Activated CD8-positive, alpha-beta T cell treated with anti-CD3 and anti-CD28 coated beads for 36 hours (primary cell): Measurements from ENCODE around the gene NPPB. TPM values are rescaled to one million over a fixed set of nuclear protein-coding genes. Genes with fewer than 3 reads are reported as not detected.

ENCODE experiments used
- ATAC-seq: fragments of 200-7000 bp; cut with Tn5 transposase; one replicate; pipeline ENCODE4 v1.10.0; 2021; ENCODE audit warnings: mild to moderate bottlenecking, moderate library complexity
- CTCF ChIA-PET: fragments of 350-600 bp; sonication (Branson Sonifier 250); formaldehyde crosslinking; loops from one replicate; lab custom pipeline; 2021; ENCODE audit warnings: antibody characterized with exemption; lab: Charles Lee
- POLR2A ChIA-PET: fragments of 350-600 bp; sonication (Branson Sonifier 250); formaldehyde crosslinking; loops from one replicate; lab custom pipeline; 2021; ENCODE audit warnings: antibody characterized with exemption; lab: Charles Lee
- DNase-seq: peaks from one replicate; pipeline ENCODE4 v3.0.0-alpha.2; 2020
- H3K27ac Mint-ChIP-seq: one replicate; pipeline ENCODE4 v1.8.0; 2021; ENCODE audit warnings: mild to moderate bottlenecking, mixed read lengths
- H3K27me3 Mint-ChIP-seq: one replicate; pipeline ENCODE4 v1.8.0; 2021; ENCODE audit warnings: mixed read lengths
- H3K36me3 Mint-ChIP-seq: one replicate; pipeline ENCODE4 v1.8.0; 2021; ENCODE audit warnings: low read depth, mixed read lengths
- H3K4me1 Mint-ChIP-seq: one replicate; pipeline ENCODE4 v1.8.0; 2021; ENCODE audit warnings: low read depth, mixed read lengths
- H3K4me3 Mint-ChIP-seq: one replicate; pipeline ENCODE4 v1.8.0; 2021; ENCODE audit warnings: mild to moderate bottlenecking, moderate library complexity, mixed read lengths
- H3K9me3 Mint-ChIP-seq: one replicate; pipeline ENCODE4 v1.8.0; 2021; ENCODE audit warnings: mixed read lengths
- intact Hi-C: fragments of 100-400 bp; cut with micrococcal nuclease; formaldehyde crosslinking; loops from one replicate; pipeline ENCODE4 v1.10.0; 2022
- total RNA-seq, 2 experiments: library from RNA; stranded (reverse); gene quantifications; one replicate each; pipeline ENCODE4 v1.2.3, GENCODE V29; 2021
- TF ChIP-seq, protein P1 (sequence below): fragments of 200-600 bp; IDR thresholded peaks from one replicate; pipeline ENCODE4 v1.8.0; 2022; ENCODE audit warnings: antibody characterized with exemption, mild to moderate bottlenecking

The NPPB gene
- total RNA-seq, 2 experiments from 2014 or later, result not detected

DNA sequence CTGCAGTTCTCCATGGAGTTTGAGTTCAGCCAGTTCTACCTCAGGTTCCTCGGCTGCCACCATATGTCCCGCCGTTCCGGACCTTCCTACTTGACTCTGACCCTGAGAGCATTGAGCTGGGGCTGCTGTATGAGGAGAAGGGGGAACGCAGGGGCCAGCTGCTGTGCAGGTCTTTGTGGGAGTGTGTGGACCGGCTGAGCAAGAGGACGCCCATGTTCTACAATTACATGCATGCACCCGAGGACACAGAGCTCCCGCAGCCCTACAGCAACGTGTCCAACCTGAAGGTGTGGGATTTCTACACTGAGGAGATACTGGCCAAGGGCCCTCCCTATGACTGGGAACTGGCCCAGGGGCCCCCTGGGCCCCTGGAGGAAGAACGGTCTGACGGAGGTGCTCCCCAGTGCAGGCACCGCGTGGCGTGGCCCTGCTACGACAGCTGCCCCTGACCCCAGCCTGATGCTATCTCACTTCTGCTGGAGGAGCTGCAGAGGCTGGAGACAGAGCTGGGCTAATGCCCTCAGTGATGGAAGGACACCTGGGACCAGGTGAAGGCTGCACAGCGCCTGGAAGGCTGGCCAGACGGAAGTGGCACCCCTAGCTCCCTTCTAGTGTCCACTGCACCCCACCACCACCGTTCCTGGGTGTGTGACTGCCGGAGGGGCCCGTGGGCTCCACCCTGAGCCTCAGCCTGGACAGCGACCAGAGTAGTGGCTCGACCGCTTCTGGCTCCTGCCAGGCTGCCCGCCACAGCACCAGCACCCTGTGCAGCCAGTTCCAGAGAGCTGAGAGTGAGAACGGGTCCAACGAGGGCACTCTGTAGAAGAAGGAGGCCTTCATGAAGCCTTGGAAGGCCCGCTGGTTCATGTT is 20.8 kb upstream of the NPPB start:
- no peak for ATAC-seq
- POLR2A ChIA-PET, result interaction anchor here (5.2 kb wide), 1 partner anchor 29 kb away, joined by 33 read pairs; no protein-coding TSS in a partner anchor
- DNase-seq, result no peak

DNA sequence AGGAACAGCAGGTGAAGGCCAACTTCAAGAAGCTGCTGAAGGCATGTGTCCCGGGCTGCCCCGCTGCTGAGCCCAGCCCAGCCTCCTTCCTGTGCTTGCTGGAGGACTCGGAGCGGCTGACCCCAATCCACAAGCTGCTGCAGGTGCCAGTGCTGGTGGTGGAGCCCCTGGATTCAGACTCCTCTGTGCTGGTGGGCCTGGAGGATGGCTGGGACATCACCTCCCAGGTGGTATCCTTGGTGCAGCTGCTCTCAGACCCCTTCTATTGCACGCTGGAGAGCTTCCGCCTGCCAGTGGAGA is 20.1 kb upstream of the NPPB start:
- DNase-seq (no peak), ATAC-seq (no peak)
- Mint-ChIP-seq H3K4me1 (no peaks in the 10 kb centered on the region), H3K27me3 (peaks cover 5% of the 10 kb centered on the region), H3K36me3 (no peaks in the 10 kb centered on the region), H3K27ac (no peak overlapping the region), H3K9me3 (no peaks in the 10 kb centered on the region), H3K4me3 (no peak overlapping the region)
- intact Hi-C loops, result no loop called here
- TF ChIP-seq, protein P1, sequence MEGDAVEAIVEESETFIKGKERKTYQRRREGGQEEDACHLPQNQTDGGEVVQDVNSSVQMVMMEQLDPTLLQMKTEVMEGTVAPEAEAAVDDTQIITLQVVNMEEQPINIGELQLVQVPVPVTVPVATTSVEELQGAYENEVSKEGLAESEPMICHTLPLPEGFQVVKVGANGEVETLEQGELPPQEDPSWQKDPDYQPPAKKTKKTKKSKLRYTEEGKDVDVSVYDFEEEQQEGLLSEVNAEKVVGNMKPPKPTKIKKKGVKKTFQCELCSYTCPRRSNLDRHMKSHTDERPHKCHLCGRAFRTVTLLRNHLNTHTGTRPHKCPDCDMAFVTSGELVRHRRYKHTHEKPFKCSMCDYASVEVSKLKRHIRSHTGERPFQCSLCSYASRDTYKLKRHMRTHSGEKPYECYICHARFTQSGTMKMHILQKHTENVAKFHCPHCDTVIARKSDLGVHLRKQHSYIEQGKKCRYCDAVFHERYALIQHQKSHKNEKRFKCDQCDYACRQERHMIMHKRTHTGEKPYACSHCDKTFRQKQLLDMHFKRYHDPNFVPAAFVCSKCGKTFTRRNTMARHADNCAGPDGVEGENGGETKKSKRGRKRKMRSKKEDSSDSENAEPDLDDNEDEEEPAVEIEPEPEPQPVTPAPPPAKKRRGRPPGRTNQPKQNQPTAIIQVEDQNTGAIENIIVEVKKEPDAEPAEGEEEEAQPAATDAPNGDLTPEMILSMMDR, result no peak
- ChIA-PET POLR2A (interaction anchor here (5.2 kb wide), 1 partner anchor 30 kb away, joined by 33 read pairs; no protein-coding TSS in a partner anchor), CTCF (interaction anchor here (1.1 kb wide), 1 partner anchor 14 kb away, joined by 4 read pairs; no protein-coding TSS in a partner anchor)

More for the DNA sequence above, 20.8 kb upstream of the NPPB start:
- intact Hi-C loops, result no loop called here
- TF ChIP-seq, protein P1, result no peak
- no peak overlapping the region for H3K27ac Mint-ChIP-seq
- no peak overlapping the region for H3K4me3 Mint-ChIP-seq
- H3K27me3 Mint-ChIP-seq, result peaks cover 4% of the 10 kb centered on the region
- no peaks in the 10 kb centered on the region for H3K36me3 Mint-ChIP-seq
- CTCF ChIA-PET, result interaction anchor here (1.1 to 1.7 kb wide), 2 partner anchors 13 to 41 kb away, joined by 4 read pairs; no protein-coding TSS in a partner anchor
- H3K9me3 Mint-ChIP-seq, result no peaks in the 10 kb centered on the region
- no peaks in the 10 kb centered on the region for H3K4me1 Mint-ChIP-seq

GRCh38 chr1:11878081-11878890 is 19.5 kb upstream of the NPPB start:
- ATAC-seq (no peak), DNase-seq (no peak)
- Mint-ChIP-seq H3K36me3 (no peaks in the 10 kb centered on the region), H3K4me1 (no peaks in the 10 kb centered on the region), H3K27me3 (peaks cover 7% of the 10 kb centered on the region), H3K4me3 (no peak overlapping the region), H3K27ac (no peak overlapping the region), H3K9me3 (no peaks in the 10 kb centered on the region)
- ChIA-PET POLR2A (interaction anchor here (0.6 to 5.2 kb wide), 2 partner anchors 30 to 31 kb away, joined by 3 to 33 read pairs; no protein-coding TSS in a partner anchor), CTCF (interaction anchor here (1.1 to 1.4 kb wide), 2 partner anchors 14 to 27 kb away, joined by 3 to 4 read pairs; no protein-coding TSS in a partner anchor)
- TF ChIP-seq, protein P1, result no peak
- intact Hi-C loops, result no loop called here

DNA sequence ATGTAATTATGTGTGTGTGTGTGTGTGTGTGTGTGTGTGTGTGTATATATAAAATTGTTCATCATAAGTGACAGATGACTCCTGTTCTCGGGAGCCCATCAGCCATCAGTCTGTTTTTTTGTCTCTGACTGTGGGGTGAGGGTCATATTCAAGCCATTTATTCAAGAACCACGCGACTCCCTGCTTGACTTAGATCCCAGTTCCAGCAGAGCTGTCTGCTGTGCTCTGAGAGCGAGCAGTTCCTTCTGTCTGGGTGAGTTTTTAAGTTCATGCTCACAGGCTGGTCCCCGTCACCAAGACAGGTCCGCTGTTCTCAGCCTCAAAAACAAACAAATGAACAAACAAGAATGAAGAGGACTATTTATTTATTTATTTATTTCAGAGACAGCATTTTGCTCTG is 18.3 kb upstream of the NPPB start:
- POLR2A ChIA-PET, result no interaction called here
- intact Hi-C loops, result no loop called here
- Mint-ChIP-seq H3K27me3 (peaks cover 7% of the 10 kb centered on the region), H3K36me3 (no peaks in the 10 kb centered on the region), H3K4me1 (no peaks in the 10 kb centered on the region), H3K4me3 (no peak overlapping the region), H3K27ac (no peak overlapping the region), H3K9me3 (no peaks in the 10 kb centered on the region)
- DNase-seq (no peak), ATAC-seq (no peak)
- TF ChIP-seq, protein P1, result no peak
- CTCF ChIA-PET, result interaction anchor here (1.4 kb wide), 1 partner anchor 25 kb away, joined by 3 read pairs; no protein-coding TSS in a partner anchor
